Breast epithelium (tissue), 3 donors: ENCODE data around the gene SLAIN2.

ENCODE experiments used
- POLR2A ChIP-seq: fragments of 450-650 bp; IDR thresholded peaks from one replicate; pipeline ENCODE4 v1.6.1; 2016; ENCODE audit warnings: antibody characterized with exemption, mild to moderate bottlenecking, moderate library complexity
- TF ChIP-seq, protein P1 (sequence below), 3 donors: fragments of 450-650 bp; IDR thresholded peaks; one replicate each; pipeline ENCODE4 v1.5.1; 2016 to 2017; ENCODE audit warnings: antibody characterized with exemption in 3 of 3, mild to moderate bottlenecking in 3 of 3, moderate library complexity in 3 of 3

DNA sequence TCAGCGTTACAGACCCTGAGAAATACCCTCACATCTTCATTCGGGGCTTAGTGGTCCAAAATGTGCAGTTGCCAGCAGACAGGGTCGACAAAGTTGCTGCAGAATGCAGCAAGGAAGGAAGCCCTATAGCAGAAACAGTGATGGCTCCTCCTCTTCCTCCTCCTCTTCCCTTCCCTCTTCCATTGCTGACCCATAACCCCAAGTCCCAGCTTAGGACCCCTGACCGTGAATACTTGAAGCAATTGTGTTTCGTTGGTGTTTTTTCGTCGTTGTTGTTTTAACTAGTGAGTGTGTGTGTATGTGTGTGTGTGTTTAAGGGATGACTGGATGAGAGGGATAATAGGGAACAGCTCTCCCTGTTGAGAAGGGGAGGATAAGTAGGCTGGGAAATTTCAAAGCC lies 69.5 kb downstream of the SLAIN2 start:
- TF ChIP-seq POLR2A: no peak
- TF ChIP-seq, protein P1, sequence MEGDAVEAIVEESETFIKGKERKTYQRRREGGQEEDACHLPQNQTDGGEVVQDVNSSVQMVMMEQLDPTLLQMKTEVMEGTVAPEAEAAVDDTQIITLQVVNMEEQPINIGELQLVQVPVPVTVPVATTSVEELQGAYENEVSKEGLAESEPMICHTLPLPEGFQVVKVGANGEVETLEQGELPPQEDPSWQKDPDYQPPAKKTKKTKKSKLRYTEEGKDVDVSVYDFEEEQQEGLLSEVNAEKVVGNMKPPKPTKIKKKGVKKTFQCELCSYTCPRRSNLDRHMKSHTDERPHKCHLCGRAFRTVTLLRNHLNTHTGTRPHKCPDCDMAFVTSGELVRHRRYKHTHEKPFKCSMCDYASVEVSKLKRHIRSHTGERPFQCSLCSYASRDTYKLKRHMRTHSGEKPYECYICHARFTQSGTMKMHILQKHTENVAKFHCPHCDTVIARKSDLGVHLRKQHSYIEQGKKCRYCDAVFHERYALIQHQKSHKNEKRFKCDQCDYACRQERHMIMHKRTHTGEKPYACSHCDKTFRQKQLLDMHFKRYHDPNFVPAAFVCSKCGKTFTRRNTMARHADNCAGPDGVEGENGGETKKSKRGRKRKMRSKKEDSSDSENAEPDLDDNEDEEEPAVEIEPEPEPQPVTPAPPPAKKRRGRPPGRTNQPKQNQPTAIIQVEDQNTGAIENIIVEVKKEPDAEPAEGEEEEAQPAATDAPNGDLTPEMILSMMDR (IDR thresholded peaks at IDR 0.05): no peak
